ENCODE measurements around the gene GABRG3.

Gene GABRG3

GRCh38 chr15:27457766-27458165, 486.8 kb downstream of the GABRG3 start:
- H3K27me3 ChIP-seq (ENCODE audit: insufficient read depth, low read depth), result no peaks in the 10 kb centered on the region
- no peak overlapping the region for H3K27ac ChIP-seq
- no peak overlapping the region for H2AFZ ChIP-seq (ENCODE audit: low read depth)
- H3K4me3 ChIP-seq (IDR thresholded peaks at IDR 0.05; ENCODE audit: insufficient read depth, low read depth, low read length), result no peak overlapping the region
- no peaks in the 10 kb centered on the region for H3K4me1 ChIP-seq (ENCODE audit: low read depth, poor library complexity, severe bottlenecking)
- H3K79me2 ChIP-seq (ENCODE audit: insufficient read depth, low read depth), result no peaks in the 10 kb centered on the region
- no peaks in the 10 kb centered on the region for H4K20me1 ChIP-seq (ENCODE audit: insufficient read depth)
- no peak overlapping the region for H3K9ac ChIP-seq
- no peak overlapping the region for H3K4me2 ChIP-seq
- no peaks in the 10 kb centered on the region for H3K36me3 ChIP-seq (ENCODE audit: insufficient read depth)
- no peak for TF ChIP-seq CTCF (conservative IDR thresholded peaks at IDR 0.05; ENCODE audit: low read depth, low read length)

GRCh38 chr15:27458345-27459084, 487.5 kb downstream of the GABRG3 start:
- Histone ChIP-seq H4K20me1 (ENCODE audit: insufficient read depth) (no peaks in the 10 kb centered on the region), H3K4me3 (IDR thresholded peaks at IDR 0.05; ENCODE audit: insufficient read depth, low read depth, low read length) (no peak overlapping the region), H3K36me3 (ENCODE audit: insufficient read depth) (no peaks in the 10 kb centered on the region), H3K4me1 (ENCODE audit: low read depth, poor library complexity, severe bottlenecking) (no peaks in the 10 kb centered on the region), H3K27me3 (ENCODE audit: insufficient read depth, low read depth) (no peaks in the 10 kb centered on the region), H3K27ac (no peak overlapping the region), H3K4me2 (no peak overlapping the region), H3K79me2 (ENCODE audit: insufficient read depth, low read depth) (no peaks in the 10 kb centered on the region), H2AFZ (ENCODE audit: low read depth) (no peak overlapping the region), H3K9ac (no peak overlapping the region)
- TF ChIP-seq CTCF (conservative IDR thresholded peaks at IDR 0.05; ENCODE audit: low read depth, low read length), result no peak

GRCh38 chr15:27459836-27460235, 488.9 kb downstream of the GABRG3 start:
- no peak overlapping the region for H3K27ac ChIP-seq
- no peak for TF ChIP-seq CTCF (conservative IDR thresholded peaks at IDR 0.05; ENCODE audit: low read depth, low read length)

GRCh38 chr15:27461181-27461580, 490.2 kb downstream of the GABRG3 start:
- H3K27ac ChIP-seq, result no peak overlapping the region
- H3K27me3 ChIP-seq (ENCODE audit: insufficient read depth, low read depth), result no peaks in the 10 kb centered on the region
- no peak overlapping the region for H3K9ac ChIP-seq
- no peak for TF ChIP-seq CTCF (conservative IDR thresholded peaks at IDR 0.05; ENCODE audit: low read depth, low read length)
- no peak overlapping the region for H2AFZ ChIP-seq (ENCODE audit: low read depth)
- no peak overlapping the region for H3K4me3 ChIP-seq (IDR thresholded peaks at IDR 0.05; ENCODE audit: insufficient read depth, low read depth, low read length)
- no peaks in the 10 kb centered on the region for H3K4me1 ChIP-seq (ENCODE audit: low read depth, poor library complexity, severe bottlenecking)
- no peaks in the 10 kb centered on the region for H4K20me1 ChIP-seq (ENCODE audit: insufficient read depth)
- no peak overlapping the region for H3K4me2 ChIP-seq
- no peaks in the 10 kb centered on the region for H3K36me3 ChIP-seq (ENCODE audit: insufficient read depth)
- H3K79me2 ChIP-seq (ENCODE audit: insufficient read depth, low read depth), result no peaks in the 10 kb centered on the region

More at GRCh38 chr15:27459836-27460235, 488.9 kb downstream of the GABRG3 start:
- Histone ChIP-seq H3K79me2 (ENCODE audit: insufficient read depth, low read depth) (no peaks in the 10 kb centered on the region), H2AFZ (ENCODE audit: low read depth) (no peak overlapping the region), H3K4me3 (IDR thresholded peaks at IDR 0.05; ENCODE audit: insufficient read depth, low read depth, low read length) (no peak overlapping the region), H3K4me2 (no peak overlapping the region), H3K4me1 (ENCODE audit: low read depth, poor library complexity, severe bottlenecking) (no peaks in the 10 kb centered on the region), H3K9ac (no peak overlapping the region), H4K20me1 (ENCODE audit: insufficient read depth) (no peaks in the 10 kb centered on the region), H3K36me3 (ENCODE audit: insufficient read depth) (no peaks in the 10 kb centered on the region), H3K27me3 (ENCODE audit: insufficient read depth, low read depth) (no peaks in the 10 kb centered on the region)

All from KMS-11 (cell line).